Astrocyte (in vitro differentiated cells and primary cell): Measurements from ENCODE around the gene ARL4C.

Experiments
- EZH2 ChIP-seq: IDR thresholded peaks from 2 replicates; pipeline ENCODE4 v1.6.1; 2012; ENCODE audit warnings: mild to moderate bottlenecking, low read length, inconsistent platforms; ENCODE audit not compliant: insufficient read depth
- TF ChIP-seq, protein P1 (sequence below): IDR thresholded peaks from 2 replicates; pipeline ENCODE4 v1.5.1; 2011; ENCODE audit warnings: low read depth, mild to moderate bottlenecking, inconsistent platforms, low read length, moderate library complexity; ENCODE audit not compliant: insufficient read depth

- TF ChIP-seq, protein P1, sequence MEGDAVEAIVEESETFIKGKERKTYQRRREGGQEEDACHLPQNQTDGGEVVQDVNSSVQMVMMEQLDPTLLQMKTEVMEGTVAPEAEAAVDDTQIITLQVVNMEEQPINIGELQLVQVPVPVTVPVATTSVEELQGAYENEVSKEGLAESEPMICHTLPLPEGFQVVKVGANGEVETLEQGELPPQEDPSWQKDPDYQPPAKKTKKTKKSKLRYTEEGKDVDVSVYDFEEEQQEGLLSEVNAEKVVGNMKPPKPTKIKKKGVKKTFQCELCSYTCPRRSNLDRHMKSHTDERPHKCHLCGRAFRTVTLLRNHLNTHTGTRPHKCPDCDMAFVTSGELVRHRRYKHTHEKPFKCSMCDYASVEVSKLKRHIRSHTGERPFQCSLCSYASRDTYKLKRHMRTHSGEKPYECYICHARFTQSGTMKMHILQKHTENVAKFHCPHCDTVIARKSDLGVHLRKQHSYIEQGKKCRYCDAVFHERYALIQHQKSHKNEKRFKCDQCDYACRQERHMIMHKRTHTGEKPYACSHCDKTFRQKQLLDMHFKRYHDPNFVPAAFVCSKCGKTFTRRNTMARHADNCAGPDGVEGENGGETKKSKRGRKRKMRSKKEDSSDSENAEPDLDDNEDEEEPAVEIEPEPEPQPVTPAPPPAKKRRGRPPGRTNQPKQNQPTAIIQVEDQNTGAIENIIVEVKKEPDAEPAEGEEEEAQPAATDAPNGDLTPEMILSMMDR = no peak
- no peak for TF ChIP-seq EZH2
These were observed 43.7 kb downstream of the ARL4C start for GRCh38 chr2:234453216-234453615.
